ENCODE data around the gene CPNE7.

DNA sequence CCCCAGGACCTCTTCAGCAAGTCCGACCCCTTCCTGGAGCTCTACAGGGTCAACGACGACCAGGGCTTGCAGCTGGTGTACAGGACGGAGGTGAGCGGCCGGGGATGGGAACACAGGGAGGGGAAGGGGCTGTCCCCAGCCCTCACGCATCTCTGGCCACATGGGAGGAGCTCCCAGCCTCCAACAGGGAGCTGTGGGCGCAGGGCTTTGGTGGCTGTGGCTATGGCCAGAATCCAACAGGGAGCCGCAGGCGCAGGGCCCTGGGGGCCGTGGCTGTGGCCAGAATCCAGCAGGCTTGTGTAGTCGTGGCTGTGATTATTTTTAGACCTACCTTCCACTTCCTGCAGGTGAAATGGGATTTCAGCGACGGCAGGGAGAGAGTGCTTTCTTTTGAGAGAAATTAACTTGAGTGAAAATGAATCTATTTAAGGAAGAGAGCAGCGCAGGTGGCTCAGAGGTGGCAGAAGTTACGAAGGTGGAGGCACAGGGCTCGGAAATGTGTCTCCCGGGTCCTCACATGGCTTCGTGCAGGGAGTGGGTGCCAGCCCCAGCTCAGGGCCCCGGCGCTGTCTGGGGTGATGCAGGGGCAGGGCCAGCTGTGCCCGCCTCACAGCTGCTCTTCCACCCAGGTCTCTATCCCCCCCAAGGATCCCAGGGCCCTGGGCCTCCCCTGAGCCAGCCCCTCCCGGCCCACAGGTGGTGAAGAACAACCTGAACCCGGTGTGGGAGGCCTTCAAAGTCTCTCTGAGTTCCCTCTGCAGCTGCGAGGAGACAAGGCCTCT, 9.4 kb downstream of the CPNE7 start:
- TF ChIP-seq, protein P1, sequence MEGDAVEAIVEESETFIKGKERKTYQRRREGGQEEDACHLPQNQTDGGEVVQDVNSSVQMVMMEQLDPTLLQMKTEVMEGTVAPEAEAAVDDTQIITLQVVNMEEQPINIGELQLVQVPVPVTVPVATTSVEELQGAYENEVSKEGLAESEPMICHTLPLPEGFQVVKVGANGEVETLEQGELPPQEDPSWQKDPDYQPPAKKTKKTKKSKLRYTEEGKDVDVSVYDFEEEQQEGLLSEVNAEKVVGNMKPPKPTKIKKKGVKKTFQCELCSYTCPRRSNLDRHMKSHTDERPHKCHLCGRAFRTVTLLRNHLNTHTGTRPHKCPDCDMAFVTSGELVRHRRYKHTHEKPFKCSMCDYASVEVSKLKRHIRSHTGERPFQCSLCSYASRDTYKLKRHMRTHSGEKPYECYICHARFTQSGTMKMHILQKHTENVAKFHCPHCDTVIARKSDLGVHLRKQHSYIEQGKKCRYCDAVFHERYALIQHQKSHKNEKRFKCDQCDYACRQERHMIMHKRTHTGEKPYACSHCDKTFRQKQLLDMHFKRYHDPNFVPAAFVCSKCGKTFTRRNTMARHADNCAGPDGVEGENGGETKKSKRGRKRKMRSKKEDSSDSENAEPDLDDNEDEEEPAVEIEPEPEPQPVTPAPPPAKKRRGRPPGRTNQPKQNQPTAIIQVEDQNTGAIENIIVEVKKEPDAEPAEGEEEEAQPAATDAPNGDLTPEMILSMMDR (IDR thresholded peaks at IDR 0.05), result no peak
- no peak for TF ChIP-seq ZFX (IDR thresholded peaks at IDR 0.05; ENCODE audit: borderline replicate concordance)

All from 22Rv1 (cell line).